DMS53 (cell line): Measurements from ENCODE around the gene MARCHF2.
A peak's percentile ranks its signal among the peaks of the same experiment; 100 is the strongest.

Experiments used
- DNase-seq: peaks from one replicate; lab custom pipeline; 2025; lab: John Stamatoyannopoulos, UW

The MARCHF2 gene

GRCh38 chr19:8453616-8454015, 40.5 kb downstream of the MARCHF2 start:
- no peak for DNase-seq

- DNase-seq = no peak
Observed at GRCh38 chr19:8454218-8454617, 41.1 kb downstream of the MARCHF2 start.

GRCh38 chr19:8455018-8455417, 41.9 kb downstream of the MARCHF2 start:
- DNase-seq = no peak

GRCh38 chr19:8456064-8456463, 43.0 kb downstream of the MARCHF2 start:
- DNase-seq = peak; percentile 25

- DNase-seq = no peak
Observed at GRCh38 chr19:8457209-8457608, 44.1 kb downstream of the MARCHF2 start.

- no peak for DNase-seq
Observed at GRCh38 chr19:8457827-8458226, 44.7 kb downstream of the MARCHF2 start.

- DNase-seq = peak; percentile 65
Observed at GRCh38 chr19:8458380-8458779, 45.3 kb downstream of the MARCHF2 start.

GRCh38 chr19:8459095-8459494, 46.0 kb downstream of the MARCHF2 start:
- DNase-seq = no peak

- no peak for DNase-seq
Observed at GRCh38 chr19:8459520-8460270, 46.6 kb downstream of the MARCHF2 start.

GRCh38 chr19:8460516-8461298, 47.6 kb downstream of the MARCHF2 start:
- no peak for DNase-seq

GRCh38 chr19:8461376-8461775, 48.3 kb downstream of the MARCHF2 start:
- no peak for DNase-seq

GRCh38 chr19:8461891-8462290, 48.8 kb downstream of the MARCHF2 start:
- no peak for DNase-seq

- no peak for DNase-seq
Observed at GRCh38 chr19:8462571-8462970, 49.5 kb downstream of the MARCHF2 start.

GRCh38 chr19:8463365-8463764, 50.3 kb downstream of the MARCHF2 start:
- no peak for DNase-seq

GRCh38 chr19:8466018-8466417, 52.9 kb downstream of the MARCHF2 start:
- no peak for DNase-seq

GRCh38 chr19:8468124-8468523, 55.0 kb downstream of the MARCHF2 start:
- no peak for DNase-seq

- DNase-seq = no peak
Observed at GRCh38 chr19:8468761-8469373, 55.8 kb downstream of the MARCHF2 start.

- DNase-seq = no peak
Observed at GRCh38 chr19:8469613-8470368, 56.7 kb downstream of the MARCHF2 start.

GRCh38 chr19:8473648-8474476, 60.8 kb downstream of the MARCHF2 start:
- DNase-seq = no peak

GRCh38 chr19:8475005-8475404, 61.9 kb downstream of the MARCHF2 start:
- no peak for DNase-seq

GRCh38 chr19:8476524-8476923, 63.4 kb downstream of the MARCHF2 start:
- DNase-seq = no peak
